ENCODE data around the gene FAM228B. TPM values are rescaled to one million over a fixed set of nuclear protein-coding genes. Genes with fewer than 3 reads are reported as not detected.
"Not testable (repeated sequence)": the region's sequence is repeated elsewhere in the genome, so short reads cannot be mapped to it uniquely, and the experiment has no call there.

The FAM228B gene
- total RNA-seq, 1 donor from 2014 or later, result 38.0 TPM

DNA sequence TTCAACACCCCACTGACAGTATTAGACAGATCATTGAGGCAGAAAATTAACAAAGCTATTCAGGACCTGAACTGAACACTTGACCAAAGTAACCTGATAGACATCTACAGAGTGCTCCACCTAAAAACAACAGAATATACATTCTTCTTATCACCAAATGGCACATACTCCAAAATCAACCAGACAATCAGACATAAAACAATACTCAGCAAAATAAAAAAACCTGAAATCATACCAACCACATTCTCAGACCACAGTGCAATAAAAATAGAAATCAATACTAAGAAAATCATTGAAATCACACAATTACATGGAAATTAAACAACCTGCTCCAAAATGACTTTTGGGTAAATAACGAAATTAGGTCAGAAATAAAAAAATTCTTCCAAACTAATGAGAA lies 15.9 kb upstream of the FAM228B start:
- H3K4me3 Mint-ChIP-seq, result no peak overlapping the region
- TF ChIP-seq, protein P1, sequence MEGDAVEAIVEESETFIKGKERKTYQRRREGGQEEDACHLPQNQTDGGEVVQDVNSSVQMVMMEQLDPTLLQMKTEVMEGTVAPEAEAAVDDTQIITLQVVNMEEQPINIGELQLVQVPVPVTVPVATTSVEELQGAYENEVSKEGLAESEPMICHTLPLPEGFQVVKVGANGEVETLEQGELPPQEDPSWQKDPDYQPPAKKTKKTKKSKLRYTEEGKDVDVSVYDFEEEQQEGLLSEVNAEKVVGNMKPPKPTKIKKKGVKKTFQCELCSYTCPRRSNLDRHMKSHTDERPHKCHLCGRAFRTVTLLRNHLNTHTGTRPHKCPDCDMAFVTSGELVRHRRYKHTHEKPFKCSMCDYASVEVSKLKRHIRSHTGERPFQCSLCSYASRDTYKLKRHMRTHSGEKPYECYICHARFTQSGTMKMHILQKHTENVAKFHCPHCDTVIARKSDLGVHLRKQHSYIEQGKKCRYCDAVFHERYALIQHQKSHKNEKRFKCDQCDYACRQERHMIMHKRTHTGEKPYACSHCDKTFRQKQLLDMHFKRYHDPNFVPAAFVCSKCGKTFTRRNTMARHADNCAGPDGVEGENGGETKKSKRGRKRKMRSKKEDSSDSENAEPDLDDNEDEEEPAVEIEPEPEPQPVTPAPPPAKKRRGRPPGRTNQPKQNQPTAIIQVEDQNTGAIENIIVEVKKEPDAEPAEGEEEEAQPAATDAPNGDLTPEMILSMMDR (IDR thresholded peaks at IDR 0.05; ENCODE audit: unreplicated experiment), result no peak
- H3K9me3 Mint-ChIP-seq, result peaks cover 44% of the 10 kb centered on the region
- H3K27ac Mint-ChIP-seq, result no peak overlapping the region
- peaks cover 40% of the 10 kb centered on the region for H3K36me3 Mint-ChIP-seq
- H3K27me3 Mint-ChIP-seq (ENCODE audit: low read depth), result no peaks in the 10 kb centered on the region
- H3K4me1 Mint-ChIP-seq, result peaks cover 6% of the 10 kb centered on the region
- no peak for DNase-seq (ENCODE audit: low spot score in 2 of 2, unreplicated experiment in 2 of 2)

- not testable (repeated sequence) for H3K27me3 Mint-ChIP-seq (ENCODE audit: low read depth); H3K4me3 Mint-ChIP-seq; DNase-seq (ENCODE audit: low spot score in 2 of 2, unreplicated experiment in 2 of 2); H3K27ac Mint-ChIP-seq; H3K4me1 Mint-ChIP-seq
- H3K36me3 Mint-ChIP-seq, result peaks cover 40% of the 10 kb centered on the region
- H3K9me3 Mint-ChIP-seq, result peaks cover 52% of the 10 kb centered on the region
Observed at GRCh38 chr2:24109431-24109830, 13.8 kb upstream of the FAM228B start.

DNA sequence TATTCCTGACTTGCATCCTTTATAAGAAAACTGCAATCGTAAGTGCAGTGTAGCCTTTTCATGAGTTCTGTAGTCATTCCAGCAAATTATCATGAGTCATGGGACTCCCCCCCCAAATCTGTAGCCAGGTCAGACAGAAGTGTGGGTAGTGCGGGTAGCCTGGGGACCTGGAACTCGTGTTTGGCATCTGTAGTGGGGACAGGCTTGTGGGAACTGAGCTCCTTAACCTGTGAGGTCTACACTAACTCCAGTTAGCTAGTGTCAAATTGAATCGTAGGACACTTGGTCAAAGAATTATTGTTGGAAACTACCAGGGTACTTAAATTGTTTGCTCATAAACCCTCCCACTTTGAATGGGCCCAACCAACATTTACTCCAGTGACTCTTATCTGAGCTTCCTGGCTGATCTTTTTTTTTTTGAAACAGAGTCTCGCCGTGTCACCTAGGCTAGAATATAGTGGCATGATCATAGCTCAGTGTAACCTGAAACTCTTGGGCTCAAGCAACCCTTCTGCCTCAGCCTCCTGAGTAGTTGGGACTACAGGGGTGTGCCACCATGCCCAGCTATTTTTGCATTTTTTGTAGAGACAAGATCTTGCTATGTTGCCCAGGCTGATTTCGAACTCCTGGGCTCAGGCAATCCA lies 12.5 kb upstream of the FAM228B start:
- peaks cover 43% of the 10 kb centered on the region for H3K36me3 Mint-ChIP-seq
- H3K27ac Mint-ChIP-seq, result no peak overlapping the region
- H3K4me3 Mint-ChIP-seq, result no peak overlapping the region
- peaks cover 53% of the 10 kb centered on the region for H3K9me3 Mint-ChIP-seq
- no peaks in the 10 kb centered on the region for H3K27me3 Mint-ChIP-seq (ENCODE audit: low read depth)
- peaks cover 6% of the 10 kb centered on the region for H3K4me1 Mint-ChIP-seq
- TF ChIP-seq, protein P1 (IDR thresholded peaks at IDR 0.05; ENCODE audit: unreplicated experiment), result no peak
- no peak for DNase-seq (ENCODE audit: low spot score in 2 of 2, unreplicated experiment in 2 of 2)

DNA sequence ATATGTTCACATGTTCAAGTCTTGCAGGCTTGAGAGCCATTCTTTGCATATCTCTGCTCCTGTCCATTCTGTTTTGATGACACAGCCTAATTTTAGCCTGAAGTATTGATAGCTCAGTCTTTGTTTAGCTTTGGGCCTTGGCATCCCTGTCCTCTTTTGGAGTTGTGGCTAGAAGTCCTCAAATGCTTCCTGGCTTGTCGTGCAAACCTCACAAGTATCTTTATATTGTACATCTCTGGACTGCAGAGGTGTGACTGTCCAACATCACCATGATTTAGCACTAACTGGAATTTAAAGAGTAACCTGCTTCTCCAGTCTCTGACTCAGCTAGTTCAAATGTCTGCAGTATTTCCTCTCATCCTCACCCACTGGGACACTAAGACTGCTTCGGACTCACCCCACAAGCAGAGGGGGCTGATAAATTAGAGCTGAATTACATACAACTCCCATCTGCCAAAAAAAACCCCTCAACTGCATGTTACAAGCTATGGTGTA lies 11.8 kb upstream of the FAM228B start:
- Mint-ChIP-seq H3K4me1 (peaks cover 6% of the 10 kb centered on the region), H3K27ac (peak overlapping the region; percentile 41), H3K9me3 (peaks cover 49% of the 10 kb centered on the region), H3K27me3 (ENCODE audit: low read depth) (no peaks in the 10 kb centered on the region), H3K36me3 (peaks cover 40% of the 10 kb centered on the region), H3K4me3 (no peak overlapping the region)
- no peak for DNase-seq (ENCODE audit: low spot score in 2 of 2, unreplicated experiment in 2 of 2)
- TF ChIP-seq, protein P1 (IDR thresholded peaks at IDR 0.05; ENCODE audit: unreplicated experiment), result no peak

GRCh38 chr2:24115057-24115456 lies 8.2 kb upstream of the FAM228B start:
- Mint-ChIP-seq H3K4me1 (peaks cover 12% of the 10 kb centered on the region), H3K9me3 (peaks cover 18% of the 10 kb centered on the region), H3K36me3 (peaks cover 20% of the 10 kb centered on the region), H3K4me3 (no peak overlapping the region), H3K27ac (no peak overlapping the region), H3K27me3 (ENCODE audit: low read depth) (no peaks in the 10 kb centered on the region)
- DNase-seq (ENCODE audit: low spot score in 2 of 2, unreplicated experiment in 2 of 2), result no peak
- TF ChIP-seq, protein P1 (IDR thresholded peaks at IDR 0.05; ENCODE audit: unreplicated experiment), result no peak

GRCh38 chr2:24117902-24118301 lies 5.4 kb upstream of the FAM228B start:
- no peak for DNase-seq (ENCODE audit: low spot score in 2 of 2, unreplicated experiment in 2 of 2)
- H3K36me3 Mint-ChIP-seq, result peaks cover 20% of the 10 kb centered on the region
- no peaks in the 10 kb centered on the region for H3K27me3 Mint-ChIP-seq (ENCODE audit: low read depth)
- TF ChIP-seq, protein P1 (IDR thresholded peaks at IDR 0.05; ENCODE audit: unreplicated experiment), result no peak
- no peak overlapping the region for H3K4me3 Mint-ChIP-seq
- H3K9me3 Mint-ChIP-seq, result peaks cover 18% of the 10 kb centered on the region
- H3K4me1 Mint-ChIP-seq, result peaks cover 12% of the 10 kb centered on the region
- H3K27ac Mint-ChIP-seq, result peak overlapping the region; percentile 31

All from mesothelial cell of epicardium (in vitro differentiated cells).